Adrenal gland (tissue), 19 donors: ENCODE data around the gene PRG2. TPM values are rescaled to one million over a fixed set of nuclear protein-coding genes. Genes with fewer than 3 reads are reported as not detected.

Source experiments
- DNase-seq, 7 donors: peaks; one replicate each; pipeline ENCODE4 v3.0.0-alpha.2; 2019 to 2020
- H3K27ac ChIP-seq, 5 donors: fragments of 200-600 bp; sonication (generic) in 4 of 5; 1 replicate in 3 of 5; 2 replicates in 2 of 5; pipeline versions ENCODE4 v1.5.1 to v1.8.0; 2016 to 2020; ENCODE audit warnings: mild to moderate bottlenecking in 1 of 5
- H3K27me3 ChIP-seq: fragments of 200-600 bp; 2 replicates; pipeline ENCODE4 v1.8.0; 2021
- H3K36me3 ChIP-seq, 2 donors: fragments of 200-600 bp; replicated peaks in 1 of 2; 1 replicate in 1 of 2; 2 replicates in 1 of 2; pipeline versions ENCODE4 v1.5.1 to v1.8.0; 2018 to 2022
- H3K4me1 ChIP-seq, 2 donors: fragments of 200-600 bp; replicated peaks in 1 of 2; 1 replicate in 1 of 2; 2 replicates in 1 of 2; pipeline versions ENCODE4 v1.5.1 to v1.8.0; 2018 to 2021
- H3K4me3 ChIP-seq, 4 donors: fragments of 200-600 bp; sonication (generic) in 3 of 4; one replicate each; pipeline ENCODE4 v1.5.1; 2016 to 2018
- H3K9me3 ChIP-seq, 3 donors: fragments of 200-600 bp; sonication (generic) in 1 of 3; replicated peaks in 1 of 3; 1 replicate in 2 of 3; 2 replicates in 1 of 3; pipeline versions ENCODE4 v1.5.1 to v1.8.0; 2016 to 2021
- POLR2A ChIP-seq, 2 donors: fragments of 450-650 bp; IDR thresholded peaks; one replicate each; pipeline ENCODE4 v1.6.1; 2017; ENCODE audit warnings: antibody characterized with exemption in 2 of 2, mild to moderate bottlenecking in 2 of 2, moderate library complexity in 1 of 2
- WGBS, 4 donors: extraction: QIAGEN DNeasy Blood & Tissue Kit in 2 of 4; methylation state at CpG; one replicate each; pipeline versions ENCODE4 v1.1.5 to v1.1.7; 2013 to 2017; 5-methylcytosine and 5-hydroxymethylcytosine counted together
- intact Hi-C, 2 donors: fragments of 100-400 bp; cut with DNase I; formaldehyde crosslinking; loops; one replicate each; pipeline versions ENCODE4 v1.14.1 to v1.15.0; 2022 to 2023
- long read RNA-seq, 10 donors: library from polyadenylated mRNA in 3 of 10; unstranded in 2 of 10; stranded (forward) in 1 of 10; transcript quantifications; one replicate each; pipeline ENCODE4 v2.0.0 and lab custom pipeline, GENCODE V29; 2021 to 2026
- polyA plus RNA-seq, 3 donors: library from polyadenylated mRNA; stranded (reverse); fragments of 200-250 nt in 2 of 3; fragments of 350-450 nt in 1 of 3; fragmentation: Illumina TruSeq in 1 of 3; extraction: RNeasy Lipid Tissue Mini Kit (QIAGEN cat#74804) in 1 of 3; gene quantifications; one replicate each; pipeline ENCODE4 v1.2.3, GENCODE V29; 2013 to 2014
- total RNA-seq, 9 donors: library from RNA; depleted of rRNA in 4 of 9; stranded (reverse); fragments of >200 nt in 4 of 9; fragments of 120-200 nt in 1 of 9; fragmentation: NEBNext Ultra II Directional in 1 of 9; extraction: Animal tissue kit (Norgen Biotek cat#: 25700) in 1 of 9; gene quantifications; one replicate each; pipeline versions ENCODE4 v1.1.0 to v1.2.4, GENCODE V29; 2013 to 2023
- TF ChIP-seq, protein P1 (sequence below), 6 experiments: fragments of 450-650 bp in 4 of 6; fragments of 200-600 bp in 2 of 6; sonication (generic) in 1 of 6; IDR thresholded peaks; 1 replicate in 5 of 6; 2 replicates in 1 of 6; pipeline versions ENCODE4 v1.5.1 to v1.8.0; 2016 to 2021; ENCODE audit warnings: antibody characterized with exemption in 6 of 6, mild to moderate bottlenecking in 2 of 6, moderate library complexity in 1 of 6
- donor health status: healthy with polysubstance abuse.
- donor health status: Bipolar disorder and iron deficiency.
- donor health status: DM: yes; HTN: yes; CAD: no.
- donor health status: DM: no; HTN: no; CAD: no.
- donor health status: DM: no; HTN: no; CAD: no.
- donor health status: DM: yes; HTN: yes; CAD: no.

Gene PRG2, protein sequence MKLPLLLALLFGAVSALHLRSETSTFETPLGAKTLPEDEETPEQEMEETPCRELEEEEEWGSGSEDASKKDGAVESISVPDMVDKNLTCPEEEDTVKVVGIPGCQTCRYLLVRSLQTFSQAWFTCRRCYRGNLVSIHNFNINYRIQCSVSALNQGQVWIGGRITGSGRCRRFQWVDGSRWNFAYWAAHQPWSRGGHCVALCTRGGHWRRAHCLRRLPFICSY
- under 1 TPM in 2 of 9 donors, not detected in 7; 0.27 to 0.28 TPM for total RNA-seq
- under 1 TPM in 2 of 3 donors, not detected in 1; 0.24 to 0.97 TPM for polyA plus RNA-seq
- long read RNA-seq, donor 1, result 0 reads
- long read RNA-seq, donor 2, result 0 reads
- long read RNA-seq, donor 3, result 0 reads
- long read RNA-seq, donor 4, result 0 reads
- long read RNA-seq, donor 5, result 0 reads
- long read RNA-seq, donor 6, result 0 reads
- long read RNA-seq, donor 7, result 0 reads
- long read RNA-seq, donor 8, partial matches to known transcripts, result 0 of 4 reads
- long read RNA-seq, donor 8, other reads (novel, unspliced or antisense), result 0 of 4 reads
- long read RNA-seq, donor 9, result 0 reads
- long read RNA-seq, donor 10, partial matches to known transcripts, result 0 of 1 reads
- long read RNA-seq, donor 10, other reads (novel, unspliced or antisense), result 0 of 1 reads

DNA sequence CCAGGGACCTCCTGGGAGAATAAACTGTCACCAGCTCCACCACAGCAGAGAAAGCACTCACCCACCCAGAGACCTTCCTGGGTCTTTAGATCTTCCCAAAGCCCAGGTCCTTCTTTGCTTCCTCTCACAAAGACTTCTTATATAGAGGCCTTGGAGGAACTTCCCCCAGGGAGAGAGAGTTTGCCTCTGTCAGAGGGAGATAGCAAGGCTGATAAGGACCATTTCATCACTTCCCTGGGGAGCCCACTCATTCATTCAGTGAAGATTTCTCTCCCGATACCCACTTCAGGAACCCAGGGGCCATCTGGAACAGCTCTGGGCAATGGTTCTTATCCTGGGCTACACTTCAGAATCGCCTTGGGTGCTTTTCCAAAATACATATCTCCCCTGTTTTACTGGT is at the start of gene PRG2:
Gene PRG2 (minus strand): TSS at position 116 of the 400 bp plus-strand sequence. CDS start 706 bp downstream, outside the sequence.
- 61 to 65% (median 64%) methylated on average over 2 of the region's 2 CpGs for WGBS, 4 donors
- TF ChIP-seq, protein P1, sequence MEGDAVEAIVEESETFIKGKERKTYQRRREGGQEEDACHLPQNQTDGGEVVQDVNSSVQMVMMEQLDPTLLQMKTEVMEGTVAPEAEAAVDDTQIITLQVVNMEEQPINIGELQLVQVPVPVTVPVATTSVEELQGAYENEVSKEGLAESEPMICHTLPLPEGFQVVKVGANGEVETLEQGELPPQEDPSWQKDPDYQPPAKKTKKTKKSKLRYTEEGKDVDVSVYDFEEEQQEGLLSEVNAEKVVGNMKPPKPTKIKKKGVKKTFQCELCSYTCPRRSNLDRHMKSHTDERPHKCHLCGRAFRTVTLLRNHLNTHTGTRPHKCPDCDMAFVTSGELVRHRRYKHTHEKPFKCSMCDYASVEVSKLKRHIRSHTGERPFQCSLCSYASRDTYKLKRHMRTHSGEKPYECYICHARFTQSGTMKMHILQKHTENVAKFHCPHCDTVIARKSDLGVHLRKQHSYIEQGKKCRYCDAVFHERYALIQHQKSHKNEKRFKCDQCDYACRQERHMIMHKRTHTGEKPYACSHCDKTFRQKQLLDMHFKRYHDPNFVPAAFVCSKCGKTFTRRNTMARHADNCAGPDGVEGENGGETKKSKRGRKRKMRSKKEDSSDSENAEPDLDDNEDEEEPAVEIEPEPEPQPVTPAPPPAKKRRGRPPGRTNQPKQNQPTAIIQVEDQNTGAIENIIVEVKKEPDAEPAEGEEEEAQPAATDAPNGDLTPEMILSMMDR (IDR thresholded peaks at IDR 0.05), result no peak
- no peak for TF ChIP-seq POLR2A (IDR thresholded peaks at IDR 0.05)

GRCh38 chr11:57439786-57440185 is 49.3 kb upstream of the PRG2 start:
- no peaks in the 10 kb centered on the region for H3K9me3 ChIP-seq
- WGBS, 4 donors, result 72 to 79% (median 77%) methylated on average over 6 of the region's 6 CpGs
- no peaks in the 10 kb centered on the region for H3K27me3 ChIP-seq
- H3K4me1 ChIP-seq, result peaks cover 0 to 4% of the 10 kb centered on the region in 2 donors
- intact Hi-C loops, result no loop called here
- no peak overlapping the region for H3K4me3 ChIP-seq
- H3K27ac ChIP-seq, result no peak overlapping the region
- TF ChIP-seq, protein P1 (IDR thresholded peaks at IDR 0.05), result no peak
- TF ChIP-seq POLR2A (IDR thresholded peaks at IDR 0.05), result no peak
- no peak for DNase-seq
- no peaks in the 10 kb centered on the region for H3K36me3 ChIP-seq

More for the DNA sequence above, at the start of gene PRG2:
- Histone ChIP-seq H3K4me3 (no peak within 1 kb of the TSS), H3K27ac (no peak within 1 kb of the TSS), H3K27me3 (no peaks in the 10 kb centered on the region), H3K9me3 (no peaks in the 10 kb centered on the region), H3K4me1 (no peaks in the 10 kb centered on the region), H3K36me3 (no peaks in the 10 kb centered on the region)
- intact Hi-C loops, result no loop called here
- DNase-seq, result no peak

GRCh38 chr11:57438345-57439285 is 48.2 kb upstream of the PRG2 start:
- Histone ChIP-seq H3K4me3 (no peak overlapping the region), H3K4me1 (peaks cover 0 to 13% of the 10 kb centered on the region in 2 donors), H3K27me3 (no peaks in the 10 kb centered on the region), H3K36me3 (no peaks in the 10 kb centered on the region), H3K27ac (no peak overlapping the region), H3K9me3 (no peaks in the 10 kb centered on the region)
- WGBS, 4 donors, result 87 to 92% (median 88%) methylated on average over 10 to 12 of the region's 12 CpGs
- DNase-seq, result no peak
- TF ChIP-seq, protein P1 (IDR thresholded peaks at IDR 0.05), result no peak
- TF ChIP-seq POLR2A (IDR thresholded peaks at IDR 0.05), result no peak
- intact Hi-C loops, result no loop called here

DNA sequence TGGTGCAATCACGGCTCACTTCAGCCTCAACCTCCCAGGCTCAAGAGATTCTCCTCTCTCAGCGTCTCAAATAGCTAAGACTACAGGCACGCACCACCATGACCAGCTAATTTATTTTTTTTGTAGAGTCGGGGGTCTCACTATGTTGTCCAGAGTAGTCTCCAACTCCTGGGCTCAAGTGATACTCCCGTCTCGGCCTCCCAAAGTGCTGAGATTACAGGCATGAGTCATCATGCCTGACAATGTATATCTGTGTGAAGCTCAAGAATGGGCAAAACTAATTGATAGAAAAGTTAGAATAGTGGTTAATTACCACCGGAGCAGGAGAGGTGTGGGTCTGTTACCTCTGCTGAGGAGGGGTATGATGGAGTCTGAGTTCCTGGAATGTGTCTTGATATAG is 45.6 kb upstream of the PRG2 start:
- H3K27me3 ChIP-seq, result no peaks in the 10 kb centered on the region
- H3K4me1 ChIP-seq, result peaks cover 0 to 13% of the 10 kb centered on the region in 2 donors
- 81 to 89% (median 83%) methylated on average over 7 of the region's 7 CpGs for WGBS, 4 donors
- no peak for DNase-seq
- no peak overlapping the region for H3K4me3 ChIP-seq
- H3K36me3 ChIP-seq, result no peaks in the 10 kb centered on the region
- H3K9me3 ChIP-seq, result no peaks in the 10 kb centered on the region
- H3K27ac ChIP-seq, result no peak overlapping the region
- intact Hi-C loops, result no loop called here
- TF ChIP-seq, protein P1 (IDR thresholded peaks at IDR 0.05), result no peak
- TF ChIP-seq POLR2A (IDR thresholded peaks at IDR 0.05), result no peak
